HG03196 (cell line): Measurements from ENCODE around the gene PLPP1.
"Not testable (repeated sequence)": the region's sequence is repeated elsewhere in the genome, so short reads cannot be mapped to it uniquely, and the experiment has no call there.

Source experiments
- ATAC-seq: cut with Tn5 transposase; IDR thresholded peaks from one replicate; pipeline ENCODE4 v1.9.1; 2021; ENCODE audit not compliant: unreplicated experiment

PLPP1 gene

GRCh38 chr5:55547781-55548180, 13.0 kb upstream of the PLPP1 start:
- ATAC-seq, result no peak

GRCh38 chr5:55546947-55547346, 12.2 kb upstream of the PLPP1 start:
- no peak for ATAC-seq

DNA sequence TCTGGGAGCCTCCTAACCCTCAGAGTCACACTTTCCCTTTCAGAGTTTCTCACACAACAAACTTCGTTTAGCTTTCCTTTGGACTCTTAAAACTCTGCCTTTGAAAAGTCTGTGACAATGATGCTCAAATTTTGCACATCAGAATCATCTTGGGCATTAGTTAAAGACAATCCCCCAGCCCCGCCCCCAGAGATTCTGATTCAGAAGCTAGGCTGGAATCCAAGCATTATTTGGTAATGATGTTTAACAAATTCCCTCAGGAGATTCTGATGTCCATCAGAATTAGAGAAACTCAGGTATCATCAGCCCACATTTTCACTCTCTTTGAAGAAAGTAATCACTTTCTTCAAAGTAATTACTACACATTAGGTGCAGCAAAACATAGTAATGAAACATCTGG, 9.6 kb upstream of the PLPP1 start:
- no peak for ATAC-seq

- no peak for ATAC-seq
Observed at GRCh38 chr5:55541056-55541635, 6.4 kb upstream of the PLPP1 start.

DNA sequence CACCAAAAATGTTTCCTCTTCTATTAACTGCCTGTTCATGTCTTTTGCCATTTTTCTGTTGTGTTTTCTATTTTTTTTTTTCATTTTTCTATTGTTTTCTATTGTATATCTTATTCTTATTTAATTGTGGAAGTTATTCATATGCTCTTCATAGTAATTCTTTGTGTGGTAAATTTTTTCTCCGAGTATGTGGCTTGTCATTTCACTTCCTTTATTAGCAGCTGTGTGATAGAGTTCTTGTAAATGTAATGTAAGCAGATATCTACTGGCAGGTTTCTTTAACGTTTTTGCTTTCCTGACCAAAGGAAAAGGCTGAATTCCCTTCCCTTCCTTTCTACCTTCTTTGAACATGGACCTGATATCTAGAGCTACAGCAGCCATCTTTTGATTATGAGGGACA, 5.8 kb upstream of the PLPP1 start:
- ATAC-seq, result no peak

GRCh38 chr5:55540024-55540423, 5.3 kb upstream of the PLPP1 start:
- ATAC-seq, result no peak

DNA sequence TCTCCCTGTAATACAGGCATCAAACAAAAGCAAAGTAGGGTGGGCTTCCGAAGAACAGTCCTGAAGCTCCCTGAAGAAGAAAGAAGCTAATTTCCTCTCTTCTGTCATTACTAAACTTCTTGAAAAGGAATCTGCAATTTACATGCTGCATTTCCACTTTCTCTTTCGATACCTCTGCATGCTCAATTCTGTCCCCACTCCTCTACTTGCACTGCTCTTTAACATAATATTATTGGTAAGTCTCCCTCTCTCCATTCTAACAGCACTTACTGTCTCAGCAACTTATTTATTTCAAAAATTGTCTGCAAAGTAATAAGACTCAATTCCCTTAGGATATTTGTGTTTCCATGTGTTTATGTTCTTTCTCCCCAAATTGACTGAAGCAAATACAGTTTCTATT, 3.9 kb upstream of the PLPP1 start:
- no peak for ATAC-seq

GRCh38 chr5:55537315-55537714, 2.6 kb upstream of the PLPP1 start:
- ATAC-seq, result not testable (repeated sequence)

- ATAC-seq, result no peak
Observed at GRCh38 chr5:55535199-55535905, 588 bp upstream of the PLPP1 start.

DNA sequence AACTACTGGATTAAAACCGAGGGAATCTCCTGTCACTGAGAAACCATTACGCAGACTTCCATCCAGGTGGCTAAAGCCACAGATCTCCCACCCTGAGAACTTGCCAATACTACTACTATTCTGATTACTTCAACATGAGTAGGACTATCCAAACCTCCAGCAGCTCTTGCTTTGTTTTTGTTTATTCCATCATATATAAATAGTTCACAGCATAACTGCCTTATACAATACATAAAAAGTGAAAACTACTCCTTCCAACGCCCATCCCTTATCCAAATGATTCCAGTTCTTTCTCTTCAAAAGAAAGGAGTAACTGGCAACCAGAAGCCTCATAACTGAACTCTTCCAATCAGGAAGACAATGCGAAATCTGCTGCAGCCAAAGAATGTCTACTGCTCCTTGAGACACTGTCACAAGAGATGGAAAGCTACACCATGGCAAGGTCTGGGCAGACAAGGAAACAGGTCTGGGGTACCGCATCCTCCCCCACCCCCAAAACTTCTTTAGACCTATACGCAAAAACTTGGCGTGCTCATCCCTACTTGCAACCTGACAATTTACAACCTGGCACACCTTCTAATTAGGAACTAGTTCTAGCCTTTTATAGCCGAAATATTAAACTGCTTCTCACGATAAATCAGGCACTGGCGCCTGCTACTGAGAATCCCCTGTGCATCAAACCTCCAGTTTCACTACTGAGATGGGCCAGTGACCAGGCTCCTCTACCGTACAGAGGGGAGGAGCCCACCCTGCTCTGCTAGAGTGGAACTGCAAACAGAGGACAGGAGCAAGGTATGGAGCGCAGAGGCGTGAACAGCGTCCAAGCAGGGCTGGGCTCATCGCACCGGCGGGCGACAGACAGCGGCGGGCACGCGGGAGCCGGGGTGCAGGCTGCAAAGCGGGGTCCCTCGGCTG, 986 bp downstream of the PLPP1 start:
- ATAC-seq, result peak; percentile 41

DNA sequence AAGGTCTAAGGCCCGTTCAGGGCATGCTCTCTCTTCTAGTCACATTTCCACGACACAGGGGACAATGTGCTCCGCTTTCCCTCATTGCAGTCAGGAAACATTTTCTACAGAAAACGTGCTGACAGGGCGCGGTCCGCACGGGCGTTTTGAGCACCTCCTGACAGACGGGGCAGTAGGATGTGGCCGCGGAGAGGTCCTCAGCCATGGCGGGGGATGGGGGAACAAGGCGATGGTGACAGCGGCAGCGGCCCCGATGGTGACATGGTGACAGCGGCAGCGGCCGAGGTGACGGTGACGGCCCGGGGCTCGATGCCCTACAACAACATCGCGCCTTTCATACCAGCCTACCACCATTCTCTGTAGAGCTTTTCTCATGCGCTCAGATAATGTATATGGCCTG, 4.1 kb downstream of the PLPP1 start:
- ATAC-seq, result no peak

GRCh38 chr5:55524816-55525215, 9.9 kb downstream of the PLPP1 start:
- no peak for ATAC-seq

DNA sequence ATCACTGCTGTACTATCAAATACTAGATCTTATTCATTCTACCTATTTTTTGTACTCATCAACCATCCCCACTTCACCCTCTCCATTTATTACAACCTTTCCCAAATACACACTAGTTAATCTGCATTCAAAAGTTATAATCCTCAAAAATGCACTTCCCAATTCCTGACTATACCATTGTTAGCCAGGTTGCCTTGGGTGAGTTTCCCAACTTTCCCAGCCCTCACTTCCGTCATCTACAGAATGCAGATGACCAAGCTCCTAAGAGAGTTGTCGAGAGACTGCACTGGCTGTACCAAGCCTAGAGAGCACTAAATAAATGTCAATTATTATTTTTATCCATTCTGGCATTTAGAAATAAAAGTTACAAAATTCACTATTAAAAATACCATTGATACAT, 11.5 kb downstream of the PLPP1 start:
- no peak for ATAC-seq

DNA sequence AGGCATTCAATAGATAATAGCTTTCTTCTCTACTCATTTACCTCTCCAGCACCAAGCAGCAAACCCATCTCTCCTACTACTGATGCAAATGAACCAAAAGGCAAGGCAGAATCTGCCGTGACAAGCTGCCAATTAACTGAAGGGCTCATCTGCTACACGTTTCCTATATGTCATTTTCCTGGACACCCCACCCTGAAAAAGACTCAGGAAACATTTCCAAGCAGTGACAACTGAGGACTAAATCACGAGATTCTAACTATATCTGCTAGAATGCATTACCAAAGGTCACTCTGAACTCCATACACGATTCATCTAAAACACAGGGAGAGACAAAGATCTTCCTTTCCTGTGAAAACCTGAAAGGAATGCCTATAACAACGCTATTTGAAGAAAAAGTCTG, 12.9 kb downstream of the PLPP1 start:
- ATAC-seq, result no peak

DNA sequence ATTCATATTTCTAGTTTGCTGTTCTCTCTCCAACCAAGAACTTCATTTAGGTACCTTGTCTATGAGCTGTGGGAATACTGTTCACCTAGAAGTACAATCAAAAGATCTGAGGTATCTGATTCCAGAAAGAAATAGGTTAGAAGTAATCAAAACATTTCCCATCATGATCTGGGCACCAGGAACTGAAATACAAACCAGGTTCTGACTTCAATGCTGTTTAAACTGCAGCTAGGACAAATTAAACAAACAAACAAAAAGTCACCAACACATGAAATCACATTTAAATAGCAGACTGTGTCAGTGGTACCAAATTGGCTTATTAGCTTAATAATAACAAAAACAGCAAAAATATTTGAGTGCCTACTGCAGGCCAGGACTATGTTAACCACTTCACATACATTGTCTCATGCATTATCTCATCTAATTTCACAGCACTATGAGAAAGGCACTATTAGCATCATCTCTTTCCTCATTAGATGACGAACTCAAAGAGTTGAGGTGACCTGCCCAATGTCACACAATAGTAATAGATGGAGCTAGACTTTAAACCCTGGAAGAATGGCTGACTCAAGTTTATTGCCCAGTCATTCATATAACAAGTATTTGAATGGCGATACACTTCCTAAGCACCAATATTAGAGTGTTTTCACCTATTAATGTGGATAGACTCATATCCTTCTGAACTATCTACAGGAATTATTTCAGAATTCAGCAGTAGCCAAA, 14.5 kb downstream of the PLPP1 start:
- ATAC-seq, result no peak

- no peak for ATAC-seq
Observed at GRCh38 chr5:55518831-55519390, 15.9 kb downstream of the PLPP1 start.

- ATAC-seq, result no peak
Observed at GRCh38 chr5:55517804-55518203, 17.0 kb downstream of the PLPP1 start.

DNA sequence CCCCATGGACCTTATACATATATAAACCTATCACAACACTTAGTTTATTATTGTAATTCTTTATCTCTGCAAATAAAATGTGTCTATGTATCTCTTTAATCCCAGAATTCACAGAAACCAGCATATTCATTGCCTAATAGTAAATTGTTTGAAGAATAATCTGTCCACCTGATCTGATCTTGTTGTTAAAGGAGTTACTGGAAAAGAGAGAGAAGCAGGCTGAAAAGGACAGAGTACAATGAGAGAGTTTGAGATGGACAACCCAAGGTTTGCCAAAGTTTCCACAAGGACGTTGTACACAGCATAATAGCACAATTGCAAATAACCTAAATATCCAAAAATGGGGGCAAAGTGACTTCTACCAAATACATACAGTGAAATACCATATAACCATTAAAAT, 23.8 kb downstream of the PLPP1 start:
- ATAC-seq, result no peak

DNA sequence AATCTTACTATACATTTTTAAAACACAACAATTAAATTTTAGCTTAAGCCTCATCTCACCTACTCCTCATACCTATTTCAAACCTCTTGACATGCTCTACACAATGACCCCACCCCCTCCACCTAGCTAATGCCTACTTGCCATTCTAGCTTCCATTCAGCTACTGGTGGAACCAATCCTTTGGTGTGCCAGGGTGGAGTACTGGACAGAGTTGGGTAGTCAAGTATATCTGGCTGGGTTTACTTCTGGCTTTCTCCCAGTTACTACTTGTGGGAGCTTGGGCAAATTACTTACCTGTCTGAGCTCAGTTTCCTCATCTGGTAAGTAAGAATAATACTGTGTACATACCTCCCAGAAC, 24.3 kb downstream of the PLPP1 start:
- ATAC-seq, result no peak

DNA sequence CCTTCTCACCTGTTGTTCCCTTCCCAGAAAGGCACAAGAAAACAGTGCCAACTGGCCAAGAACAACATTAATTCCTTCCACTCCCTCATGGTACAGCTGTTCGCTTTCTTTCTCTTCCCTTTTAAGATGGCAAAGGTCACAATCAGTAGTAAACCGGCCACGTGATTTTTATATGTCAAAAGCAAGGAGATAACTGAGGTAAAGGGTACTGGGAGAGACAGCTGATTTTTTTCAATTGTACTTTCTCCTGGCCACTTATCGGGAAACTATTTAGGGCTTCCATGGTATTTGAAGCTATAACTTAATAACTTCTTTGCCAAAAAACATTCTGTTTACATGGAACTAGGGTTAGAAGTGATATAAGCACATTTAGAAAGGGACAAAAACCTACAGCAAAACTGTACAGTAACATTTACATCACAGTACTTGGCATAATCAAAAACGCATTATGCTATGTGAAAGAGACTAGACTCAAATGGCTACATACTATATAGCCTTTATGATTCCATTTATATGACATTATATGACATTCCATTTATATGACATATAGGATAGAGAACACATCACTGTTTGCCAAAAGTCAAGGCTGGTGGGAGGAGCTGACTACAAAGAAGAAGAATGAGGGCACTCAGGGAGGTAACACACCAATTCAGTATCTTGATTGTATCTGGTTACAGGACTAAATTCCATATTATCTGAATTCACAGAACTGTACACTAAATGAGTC, 24.8 kb downstream of the PLPP1 start:
- ATAC-seq, result no peak
